VCaP (cell line): Measurements from ENCODE around the gene CLRN3.
A peak's percentile ranks its signal among the peaks of the same experiment; 100 is the strongest.

Experiments
- H3K27ac ChIP-seq: fragments of 450-650 bp; 2 replicates; pipeline ENCODE4 v1.5.1; 2017
- TF ChIP-seq, protein P1 (sequence below): fragments of 450-650 bp; conservative IDR thresholded peaks from 2 replicates; pipeline ENCODE4 v1.5.1; 2017; ENCODE audit warnings: mild to moderate bottlenecking, moderate library complexity

CLRN3 gene

DNA sequence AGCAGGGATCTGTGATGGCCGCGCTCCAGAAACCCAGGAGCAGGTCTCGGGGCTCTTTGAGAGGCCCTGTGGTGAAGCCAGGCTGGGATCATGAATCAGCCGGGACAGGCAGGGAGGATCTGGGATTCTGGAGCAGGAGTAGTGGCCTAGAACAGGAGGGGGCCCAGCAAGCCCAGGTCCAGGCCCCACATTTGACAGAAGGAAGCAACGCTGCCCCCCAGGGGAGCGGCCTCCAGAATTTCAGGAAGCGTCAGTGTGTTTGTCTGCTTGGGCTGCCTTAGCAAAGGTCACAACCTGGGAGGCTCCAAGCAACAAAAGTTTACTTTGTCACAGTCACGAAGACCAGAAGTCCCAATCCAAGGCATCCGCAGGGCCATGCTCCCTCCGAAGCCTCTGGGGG, 36.8 kb downstream of the CLRN3 start:
- TF ChIP-seq, protein P1, sequence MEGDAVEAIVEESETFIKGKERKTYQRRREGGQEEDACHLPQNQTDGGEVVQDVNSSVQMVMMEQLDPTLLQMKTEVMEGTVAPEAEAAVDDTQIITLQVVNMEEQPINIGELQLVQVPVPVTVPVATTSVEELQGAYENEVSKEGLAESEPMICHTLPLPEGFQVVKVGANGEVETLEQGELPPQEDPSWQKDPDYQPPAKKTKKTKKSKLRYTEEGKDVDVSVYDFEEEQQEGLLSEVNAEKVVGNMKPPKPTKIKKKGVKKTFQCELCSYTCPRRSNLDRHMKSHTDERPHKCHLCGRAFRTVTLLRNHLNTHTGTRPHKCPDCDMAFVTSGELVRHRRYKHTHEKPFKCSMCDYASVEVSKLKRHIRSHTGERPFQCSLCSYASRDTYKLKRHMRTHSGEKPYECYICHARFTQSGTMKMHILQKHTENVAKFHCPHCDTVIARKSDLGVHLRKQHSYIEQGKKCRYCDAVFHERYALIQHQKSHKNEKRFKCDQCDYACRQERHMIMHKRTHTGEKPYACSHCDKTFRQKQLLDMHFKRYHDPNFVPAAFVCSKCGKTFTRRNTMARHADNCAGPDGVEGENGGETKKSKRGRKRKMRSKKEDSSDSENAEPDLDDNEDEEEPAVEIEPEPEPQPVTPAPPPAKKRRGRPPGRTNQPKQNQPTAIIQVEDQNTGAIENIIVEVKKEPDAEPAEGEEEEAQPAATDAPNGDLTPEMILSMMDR, result no peak
- no peak overlapping the region for H3K27ac ChIP-seq

DNA sequence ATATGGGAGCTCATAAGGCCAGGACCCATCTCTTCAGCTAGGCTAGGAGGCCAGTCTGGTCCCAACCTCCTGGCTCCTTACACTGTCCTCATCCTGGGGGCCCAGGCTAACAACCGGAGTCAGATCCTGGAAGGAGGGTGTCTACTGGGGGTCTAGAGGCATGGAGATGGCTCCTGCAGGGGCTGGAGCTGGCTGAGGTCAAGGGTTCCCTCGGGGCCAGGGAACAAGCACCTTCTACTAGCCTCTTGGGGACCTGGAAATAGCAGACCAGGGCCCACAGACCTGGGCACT, 37.2 kb downstream of the CLRN3 start:
- H3K27ac ChIP-seq, result no peak overlapping the region
- TF ChIP-seq, protein P1, result no peak

DNA sequence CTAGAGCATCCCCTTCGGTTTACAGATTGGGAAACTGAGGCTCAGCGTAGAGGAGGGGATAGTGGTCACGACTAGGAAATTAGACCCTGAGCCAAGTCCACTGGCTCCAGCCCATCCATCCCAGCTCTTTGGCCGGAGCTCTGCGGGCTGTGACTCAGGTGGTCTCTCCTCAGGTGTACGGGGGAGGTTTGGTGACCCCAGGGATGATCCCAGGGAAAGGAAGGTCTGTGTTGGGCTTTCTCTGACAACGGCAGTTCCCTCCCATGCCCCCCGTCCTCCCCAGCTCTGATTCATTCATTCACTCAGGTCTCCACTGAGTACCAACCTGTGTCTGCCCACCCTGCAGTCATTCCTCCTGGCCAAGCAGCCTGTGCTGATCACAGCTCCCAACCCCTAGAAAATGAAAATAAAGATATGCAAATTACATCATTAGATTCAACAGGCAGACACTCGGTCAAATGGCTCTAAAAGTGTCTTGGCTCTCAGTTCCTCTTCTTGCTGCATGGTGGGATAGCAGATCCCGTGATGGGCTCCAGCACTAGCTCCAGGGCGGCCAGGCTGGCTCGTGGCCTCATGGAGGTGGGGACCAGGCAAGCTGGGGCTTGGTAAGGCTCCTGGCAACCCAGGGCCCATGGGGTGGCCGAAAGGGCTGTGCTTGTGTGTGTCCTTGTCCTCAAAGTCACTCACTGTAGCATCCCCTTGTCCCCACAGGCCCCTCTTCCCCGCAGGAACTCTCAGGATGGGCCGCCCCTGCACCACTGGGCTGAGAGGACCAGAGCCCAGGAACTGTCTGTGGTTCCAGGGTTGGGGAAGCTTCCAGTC, 37.8 kb downstream of the CLRN3 start:
- TF ChIP-seq, protein P1, result no peak
- H3K27ac ChIP-seq, result no peak overlapping the region

DNA sequence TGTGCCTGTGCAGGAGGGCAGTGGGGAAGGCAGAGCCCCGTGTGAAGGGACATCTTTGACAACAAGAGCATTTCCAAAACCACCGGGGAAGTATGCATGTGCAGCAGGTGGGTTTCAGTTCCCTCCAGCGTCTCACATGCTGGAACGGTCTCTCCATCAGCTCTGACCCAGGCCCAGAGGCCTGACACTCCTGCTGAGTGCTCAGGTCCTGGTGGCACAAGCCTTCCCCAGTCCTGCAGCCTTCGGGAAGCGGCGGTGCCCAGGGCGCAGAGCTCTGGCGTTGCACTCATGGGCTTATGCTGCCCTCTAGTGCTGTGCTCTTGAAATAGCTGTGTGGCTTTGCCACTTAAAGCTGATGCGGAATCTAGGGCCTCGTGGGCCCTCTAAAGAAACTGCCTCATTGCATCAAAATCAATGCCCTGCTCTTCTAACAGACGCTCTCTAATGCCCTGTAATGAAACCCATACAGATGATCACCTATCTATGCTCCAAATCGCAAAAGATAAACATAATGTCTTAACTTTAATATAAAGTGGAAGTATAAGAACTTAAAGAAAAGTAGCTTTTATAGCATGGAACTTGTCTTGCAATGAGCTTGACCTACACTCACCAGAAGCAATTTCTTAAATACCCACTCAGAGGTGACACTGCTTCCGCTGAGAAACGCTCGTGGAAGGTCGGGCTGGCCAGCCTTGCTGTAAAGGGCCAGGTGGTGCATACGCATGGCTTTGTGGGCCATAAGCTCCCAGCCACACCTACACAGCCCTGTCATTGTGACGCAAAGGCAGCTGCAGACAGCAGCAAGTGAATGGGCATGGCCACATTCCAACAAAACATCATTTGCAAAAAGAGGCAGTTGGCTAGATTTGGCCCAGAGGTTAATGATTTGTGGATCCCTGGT, 38.6 kb downstream of the CLRN3 start:
- TF ChIP-seq, protein P1, result peak; percentile 82
- no peak overlapping the region for H3K27ac ChIP-seq

DNA sequence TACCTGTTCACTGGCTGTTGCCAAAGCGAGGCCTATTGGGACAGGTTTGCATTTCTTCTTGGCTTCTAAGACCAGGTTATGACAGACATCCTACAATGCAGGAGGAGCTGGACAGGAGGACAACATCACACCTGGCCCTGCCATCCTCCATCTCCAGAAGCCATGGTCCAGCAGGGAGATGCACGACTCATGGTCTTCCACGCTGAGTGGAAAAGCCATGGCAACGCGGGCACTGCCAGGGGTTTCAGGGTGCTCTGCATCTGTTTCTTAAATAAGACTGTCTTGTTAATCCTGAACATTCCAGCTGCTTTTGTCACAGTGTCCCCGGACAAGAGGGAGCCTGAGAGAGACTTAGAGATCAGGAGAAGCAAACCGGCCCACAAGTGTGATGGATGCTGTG, 40.3 kb downstream of the CLRN3 start:
- H3K27ac ChIP-seq, result no peak overlapping the region
- TF ChIP-seq, protein P1, result no peak

DNA sequence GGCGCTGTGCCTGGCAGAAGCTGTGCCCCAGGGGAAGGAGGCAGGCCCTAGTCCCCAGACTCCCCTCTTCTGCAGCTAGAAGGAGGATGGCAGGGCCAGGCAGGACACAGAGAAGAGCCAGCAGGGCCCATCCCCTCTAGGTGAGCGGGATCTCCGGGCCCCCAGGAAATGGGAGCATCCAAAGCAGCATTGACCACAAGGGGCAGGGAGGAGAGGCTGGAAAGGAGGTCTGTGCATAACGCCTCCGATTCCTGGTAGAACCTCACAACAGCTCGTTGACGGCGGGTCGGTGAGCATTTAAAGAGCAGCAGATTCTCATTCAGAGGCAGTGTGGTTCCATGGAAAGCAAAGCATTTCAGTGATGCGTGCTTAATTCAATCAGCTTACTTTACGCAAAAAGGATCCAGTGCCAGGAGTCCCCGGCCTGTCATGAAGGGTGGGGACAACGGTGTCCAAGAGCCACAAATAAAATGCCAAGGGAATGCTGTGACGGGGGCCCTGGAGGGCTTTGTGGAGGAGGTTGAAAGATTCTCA, 41.0 kb downstream of the CLRN3 start:
- H3K27ac ChIP-seq, result no peak overlapping the region
- TF ChIP-seq, protein P1, result no peak

DNA sequence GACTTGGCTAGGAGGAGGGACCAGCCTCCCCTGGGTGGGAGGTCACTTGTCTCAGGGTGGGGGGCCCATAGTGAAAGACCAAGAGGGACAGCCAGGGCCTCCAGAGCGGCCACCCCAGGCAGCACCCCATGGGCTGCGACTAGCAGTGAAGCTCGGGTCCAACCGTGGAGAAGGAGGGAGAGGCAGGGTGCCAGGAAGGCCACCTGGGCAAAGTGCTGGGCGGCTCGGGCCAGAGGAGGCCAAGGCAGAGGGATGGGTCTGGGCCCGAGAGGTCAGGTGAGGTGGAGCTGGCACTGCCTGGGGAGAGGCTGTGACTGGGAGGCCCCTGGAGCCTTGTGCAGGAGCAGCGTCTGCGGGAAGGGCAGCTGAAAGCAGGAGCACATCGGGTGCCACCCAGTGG, 41.8 kb downstream of the CLRN3 start:
- no peak overlapping the region for H3K27ac ChIP-seq
- TF ChIP-seq, protein P1, result no peak
